ENCODE measurements around the gene NDUFV2. TPM values are rescaled to one million over a fixed set of nuclear protein-coding genes. Genes with fewer than 3 reads are reported as not detected.

Gene NDUFV2
- total RNA-seq, 1 experiment from 2014 or later = 192 TPM

DNA sequence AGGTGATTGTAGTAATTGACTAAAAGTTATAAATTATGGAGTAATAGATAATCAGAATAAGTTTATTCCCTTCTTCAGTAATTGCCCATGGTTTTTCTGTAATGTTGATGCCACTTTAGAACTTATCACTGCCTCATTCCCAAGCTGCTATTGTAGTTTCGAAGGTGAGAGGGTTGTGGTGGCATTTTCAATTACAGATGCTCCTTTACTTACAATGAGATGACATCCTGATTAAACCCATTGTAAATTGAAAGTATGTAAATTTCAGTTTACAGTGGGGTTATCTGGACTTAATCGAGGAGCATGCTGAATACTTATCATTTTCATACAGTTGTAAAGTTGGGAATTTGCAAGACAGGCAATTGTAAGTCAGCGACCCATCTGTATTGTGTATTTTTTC is 2.9 kb downstream of the NDUFV2 start:
- Mint-ChIP-seq H3K27me3 (ENCODE audit: insufficient read depth, unreplicated experiment) (no peaks in the 10 kb centered on the region), H3K4me3 (ENCODE audit: unreplicated experiment) (peak overlapping the region; percentile 80), H3K9me3 (ENCODE audit: unreplicated experiment) (no peaks in the 10 kb centered on the region), H3K36me3 (ENCODE audit: insufficient read depth, unreplicated experiment) (peaks cover 8% of the 10 kb centered on the region), H3K27ac (ENCODE audit: low read depth, unreplicated experiment) (peak overlapping the region; percentile 86), H3K4me1 (ENCODE audit: insufficient read depth, unreplicated experiment) (peaks cover 51% of the 10 kb centered on the region)
- CTCF ChIA-PET = interaction anchor here (0.6 to 2.1 kb wide), 5 partner anchors 29 to 153 kb away, joined by 3 to 10 read pairs (median 4); no protein-coding TSS in a partner anchor
- DNase-seq (ENCODE audit: unreplicated experiment) = no peak
- intact Hi-C loops (cut with micrococcal nuclease) = no loop called here
- POLR2A ChIA-PET = interaction anchor here (0.9 to 8.5 kb wide), 7 partner anchors 10 to 809 kb away, joined by 3 to 449 read pairs (median 33); partner anchors contain the start of gene ANKRD12
- TF ChIP-seq, protein P1, sequence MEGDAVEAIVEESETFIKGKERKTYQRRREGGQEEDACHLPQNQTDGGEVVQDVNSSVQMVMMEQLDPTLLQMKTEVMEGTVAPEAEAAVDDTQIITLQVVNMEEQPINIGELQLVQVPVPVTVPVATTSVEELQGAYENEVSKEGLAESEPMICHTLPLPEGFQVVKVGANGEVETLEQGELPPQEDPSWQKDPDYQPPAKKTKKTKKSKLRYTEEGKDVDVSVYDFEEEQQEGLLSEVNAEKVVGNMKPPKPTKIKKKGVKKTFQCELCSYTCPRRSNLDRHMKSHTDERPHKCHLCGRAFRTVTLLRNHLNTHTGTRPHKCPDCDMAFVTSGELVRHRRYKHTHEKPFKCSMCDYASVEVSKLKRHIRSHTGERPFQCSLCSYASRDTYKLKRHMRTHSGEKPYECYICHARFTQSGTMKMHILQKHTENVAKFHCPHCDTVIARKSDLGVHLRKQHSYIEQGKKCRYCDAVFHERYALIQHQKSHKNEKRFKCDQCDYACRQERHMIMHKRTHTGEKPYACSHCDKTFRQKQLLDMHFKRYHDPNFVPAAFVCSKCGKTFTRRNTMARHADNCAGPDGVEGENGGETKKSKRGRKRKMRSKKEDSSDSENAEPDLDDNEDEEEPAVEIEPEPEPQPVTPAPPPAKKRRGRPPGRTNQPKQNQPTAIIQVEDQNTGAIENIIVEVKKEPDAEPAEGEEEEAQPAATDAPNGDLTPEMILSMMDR (IDR thresholded peaks at IDR 0.05; ENCODE audit: unreplicated experiment) = no peak
- no TSS peak for BruUV-seq (replicated peaks)

DNA sequence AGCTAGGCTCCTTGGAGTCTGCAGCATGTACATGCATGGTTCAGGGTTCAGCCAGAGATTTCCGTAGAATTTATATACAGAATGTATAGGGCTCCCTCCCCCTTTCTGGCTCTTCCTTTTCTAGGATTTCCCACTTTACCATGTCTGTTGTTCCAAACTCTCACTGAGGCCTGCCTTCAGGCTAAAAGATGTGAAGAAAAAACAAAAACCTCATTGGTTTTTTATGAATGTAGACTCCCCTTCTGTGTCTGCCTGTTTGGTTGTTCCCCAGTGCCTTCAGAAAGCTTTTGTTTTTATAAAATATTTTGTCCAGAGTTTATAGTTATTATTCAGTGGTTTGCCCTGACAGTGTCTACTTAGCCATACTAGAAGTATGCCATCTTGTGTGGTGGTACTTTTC is 3.6 kb downstream of the NDUFV2 start:
- H3K36me3 Mint-ChIP-seq (ENCODE audit: insufficient read depth, unreplicated experiment) = peaks cover 8% of the 10 kb centered on the region
- intact Hi-C loops (cut with micrococcal nuclease) = no loop called here

DNA sequence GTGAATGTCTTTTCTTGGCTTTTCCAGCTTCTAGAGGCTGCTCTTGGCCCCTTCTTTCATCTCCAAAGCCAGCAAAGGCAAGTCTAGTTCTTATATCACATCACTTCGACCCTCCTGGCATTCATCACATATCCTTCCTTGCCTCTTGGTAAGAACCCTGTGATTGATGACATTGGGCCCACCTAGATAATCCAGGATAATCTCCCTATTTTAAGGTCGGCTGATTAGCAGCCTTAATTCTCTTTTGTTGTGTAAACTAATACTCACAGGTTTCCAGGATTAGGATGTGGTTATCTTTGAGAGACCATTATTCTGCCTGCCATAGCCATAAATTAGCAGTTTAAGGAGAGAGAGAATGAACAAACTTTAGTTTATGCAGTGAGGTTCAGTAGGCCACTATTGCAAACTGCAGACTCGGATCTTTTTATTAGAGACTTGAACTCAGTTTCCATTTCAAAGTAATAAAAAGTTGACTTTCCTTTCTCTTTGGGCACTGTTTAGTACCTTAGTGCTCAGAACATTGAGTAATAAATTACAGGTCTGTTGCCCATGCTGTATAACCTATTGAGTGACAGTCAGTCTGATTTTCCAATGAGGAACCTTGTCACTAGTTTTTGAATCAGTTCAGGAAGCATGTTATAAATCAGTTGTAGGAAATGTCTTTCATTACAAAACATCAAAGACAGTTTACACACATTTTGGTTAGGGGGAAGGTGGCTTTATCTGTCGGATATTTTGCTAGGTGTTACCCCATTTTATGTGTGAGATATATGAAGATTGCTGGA is 4.5 kb downstream of the NDUFV2 start:
- H3K9me3 Mint-ChIP-seq (ENCODE audit: unreplicated experiment) = no peaks in the 10 kb centered on the region
- POLR2A ChIA-PET = interaction anchor here (0.6 to 16.4 kb wide), 5 partner anchors 9 to 32 kb away, joined by 3 to 586 read pairs (median 228); partner anchors contain the start of gene ANKRD12
- no peak for DNase-seq (ENCODE audit: unreplicated experiment)
- peaks cover 12% of the 10 kb centered on the region for H3K36me3 Mint-ChIP-seq (ENCODE audit: insufficient read depth, unreplicated experiment)
- H3K4me1 Mint-ChIP-seq (ENCODE audit: insufficient read depth, unreplicated experiment) = peaks cover 45% of the 10 kb centered on the region
- CTCF ChIA-PET = interaction anchor here (0.7 kb wide), 1 partner anchor 31 kb away, joined by 3 read pairs; no protein-coding TSS in a partner anchor
- no TSS peak for BruUV-seq (replicated peaks)
- TF ChIP-seq, protein P1 (IDR thresholded peaks at IDR 0.05; ENCODE audit: unreplicated experiment) = no peak
- intact Hi-C loops (cut with micrococcal nuclease) = no loop called here
- no peaks in the 10 kb centered on the region for H3K27me3 Mint-ChIP-seq (ENCODE audit: insufficient read depth, unreplicated experiment)
- H3K4me3 Mint-ChIP-seq (ENCODE audit: unreplicated experiment) = peak overlapping the region; percentile 80
- peak overlapping the region; percentile 86 for H3K27ac Mint-ChIP-seq (ENCODE audit: low read depth, unreplicated experiment)

More for the DNA sequence above, 3.6 kb downstream of the NDUFV2 start:
- peaks cover 51% of the 10 kb centered on the region for H3K4me1 Mint-ChIP-seq (ENCODE audit: insufficient read depth, unreplicated experiment)
- no peak for DNase-seq (ENCODE audit: unreplicated experiment)
- H3K9me3 Mint-ChIP-seq (ENCODE audit: unreplicated experiment) = no peaks in the 10 kb centered on the region
- no peaks in the 10 kb centered on the region for H3K27me3 Mint-ChIP-seq (ENCODE audit: insufficient read depth, unreplicated experiment)
- TF ChIP-seq, protein P1 (IDR thresholded peaks at IDR 0.05; ENCODE audit: unreplicated experiment) = no peak
- peak overlapping the region; percentile 80 for H3K4me3 Mint-ChIP-seq (ENCODE audit: unreplicated experiment)
- POLR2A ChIA-PET = interaction anchor here (0.9 to 8.5 kb wide), 3 partner anchors 10 to 33 kb away, joined by 3 to 449 read pairs (median 228); partner anchors contain the start of gene ANKRD12
- CTCF ChIA-PET = interaction anchor here (0.6 to 2.1 kb wide), 5 partner anchors 19 to 104 kb away, joined by 3 to 10 read pairs (median 3); no protein-coding TSS in a partner anchor
- H3K27ac Mint-ChIP-seq (ENCODE audit: low read depth, unreplicated experiment) = peak overlapping the region; percentile 86
- BruUV-seq (replicated peaks) = no TSS peak

DNA sequence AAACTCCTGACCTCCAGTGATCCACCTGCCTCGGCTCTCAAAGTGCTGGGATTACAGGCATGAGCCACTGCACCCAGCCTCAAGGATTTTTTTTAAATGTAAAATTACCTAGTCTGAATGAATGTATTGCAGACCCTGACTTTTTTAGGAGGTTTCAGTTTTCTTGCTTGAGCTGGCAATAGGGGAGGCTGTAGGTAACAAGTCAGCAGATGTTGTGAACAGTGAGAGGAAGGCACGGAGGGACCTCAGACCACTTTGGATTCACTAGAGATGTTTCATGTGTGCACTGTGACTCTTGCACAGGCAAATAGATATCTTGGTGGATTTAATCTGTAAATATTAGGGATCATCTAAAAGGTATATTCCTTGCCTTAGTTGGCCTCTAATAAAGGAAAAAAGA is 6.4 kb downstream of the NDUFV2 start:
- no peaks in the 10 kb centered on the region for H3K27me3 Mint-ChIP-seq (ENCODE audit: insufficient read depth, unreplicated experiment)
- H3K36me3 Mint-ChIP-seq (ENCODE audit: insufficient read depth, unreplicated experiment) = peaks cover 20% of the 10 kb centered on the region
- no TSS peak for BruUV-seq (replicated peaks)
- no peaks in the 10 kb centered on the region for H3K9me3 Mint-ChIP-seq (ENCODE audit: unreplicated experiment)
- CTCF ChIA-PET = interaction anchor here (0.7 kb wide), 1 partner anchor 28 kb away, joined by 4 read pairs; the partner anchor contains the start of gene ANKRD12
- peaks cover 50% of the 10 kb centered on the region for H3K4me1 Mint-ChIP-seq (ENCODE audit: insufficient read depth, unreplicated experiment)
- TF ChIP-seq, protein P1 (IDR thresholded peaks at IDR 0.05; ENCODE audit: unreplicated experiment) = no peak
- POLR2A ChIA-PET = interaction anchor here (1.3 to 16.4 kb wide), 3 partner anchors 9 to 226 kb away, joined by 4 to 586 read pairs (median 10); partner anchors contain the start of genes ANKRD12 and TWSG1
- no peak for DNase-seq (ENCODE audit: unreplicated experiment)
- H3K4me3 Mint-ChIP-seq (ENCODE audit: unreplicated experiment) = no peak overlapping the region
- intact Hi-C loops (cut with micrococcal nuclease) = no loop called here
- H3K27ac Mint-ChIP-seq (ENCODE audit: low read depth, unreplicated experiment) = peak overlapping the region; percentile 46
